Panc1 (cell line): ENCODE results near the gene FGGY. TPM values are rescaled to one million over a fixed set of nuclear protein-coding genes. Genes with fewer than 3 reads are reported as not detected.
"Not testable (repeated sequence)": the region's sequence is repeated elsewhere in the genome, so short reads cannot be mapped to it uniquely, and the experiment has no call there.

ENCODE experiments used
- ATAC-seq: fragments of 200-7000 bp; cut with Tn5 transposase; 2 replicates; pipeline ENCODE4 v1.9.1; 2020; ENCODE audit warnings: mild to moderate bottlenecking, moderate library complexity
- BruUV-seq: library from RNA; stranded (reverse); fragments of 400-500 nt; replicated peaks from 2 replicates; lab custom pipeline; 2021; lab: Mats Ljungman, UMichigan
- CTCF ChIA-PET: fragments of 300-600 bp; sonication (Branson Sonifier 250); formaldehyde crosslinking; loops from one replicate; lab custom pipeline; 2022; ENCODE audit warnings: antibody characterized with exemption; lab: Charles Lee
- POLR2A ChIA-PET: fragments of 300-600 bp; sonication (Branson Sonifier 250); formaldehyde crosslinking; loops from one replicate; lab custom pipeline; 2022; ENCODE audit warnings: antibody characterized with exemption; lab: Charles Lee
- DNase-seq: peaks from one replicate; pipeline ENCODE4 v3.0.0-alpha.2; 2010; ENCODE audit warnings: low read depth, low spot score
- H3K27ac ChIP-seq: 2 replicates; pipeline ENCODE4 v1.5.1; 2011; ENCODE audit warnings: mild to moderate bottlenecking, low read length, inconsistent platforms
- H3K27me3 ChIP-seq: fragments of 200-500 bp; sonication (Bioruptor generic); 2 replicates; pipeline ENCODE4 v1.6.0; 2014; ENCODE audit warnings: low read length, inconsistent platforms; ENCODE audit not compliant: control insufficient read depth, insufficient read depth
- H3K36me3 ChIP-seq: fragments of 200-500 bp; sonication (Bioruptor generic); 2 replicates; pipeline ENCODE4 v1.5.1; 2014; ENCODE audit warnings: inconsistent platforms, mild to moderate bottlenecking, low read length, moderate library complexity; ENCODE audit not compliant: control insufficient read depth, insufficient read depth
- H3K4me1 ChIP-seq: 2 replicates; pipeline ENCODE4 v1.5.1; 2011; ENCODE audit warnings: inconsistent platforms, mild to moderate bottlenecking, low read length, moderate library complexity; ENCODE audit not compliant: control insufficient read depth, insufficient read depth
- H3K4me3 ChIP-seq, 2 experiments: 2 replicates each; pipeline ENCODE4 v1.5.1; 2011 to 2012; ENCODE audit warnings: low read depth in 2 of 2, low read length in 2 of 2, mild to moderate bottlenecking in 2 of 2, inconsistent platforms in 1 of 2, moderate library complexity in 1 of 2
- H3K9me3 ChIP-seq: fragments of 200-500 bp; sonication (Bioruptor generic); 2 replicates; pipeline ENCODE4 v1.5.1; 2014; ENCODE audit warnings: low read depth, mild to moderate bottlenecking, inconsistent platforms, low read length, moderate library complexity; ENCODE audit not compliant: control insufficient read depth, insufficient read depth
- CTCF ChIP-seq: fragments of 450-650 bp; IDR thresholded peaks from 2 replicates; pipeline ENCODE4 v1.5.1; 2017; ENCODE audit warnings: mild to moderate bottlenecking
- POLR2AphosphoS5 ChIP-seq: IDR thresholded peaks from 2 replicates; pipeline ENCODE4 v1.6.1; 2012; ENCODE audit warnings: mild to moderate bottlenecking, low read depth, low read length, moderate library complexity
- REST ChIP-seq, 2 experiments: IDR thresholded peaks; 2 replicates each; pipeline ENCODE4 v1.6.1; 2011 to 2012; ENCODE audit warnings: low read depth in 2 of 2, control low read depth in 1 of 2, low read length in 1 of 2, mild to moderate bottlenecking in 1 of 2, moderate library complexity in 1 of 2; ENCODE audit not compliant: insufficient read depth in 1 of 2
- SIN3A ChIP-seq: IDR thresholded peaks from 2 replicates; pipeline ENCODE4 v1.6.1; 2012; ENCODE audit warnings: low read depth, mild to moderate bottlenecking, low read length, moderate library complexity, borderline replicate concordance; ENCODE audit not compliant: insufficient read depth
- TCF7L2 ChIP-seq: IDR thresholded peaks from 2 replicates; pipeline ENCODE4 v1.6.1; 2011; ENCODE audit warnings: mild to moderate bottlenecking, low read depth, low read length, inconsistent platforms
- in situ Hi-C: cut with HindIII; loops from 2 replicates; pipeline ENCODE4 v1.10.0; 2016; ENCODE audit warnings: low sequenced_read_pairs, low pct_unique_long_range_greater_than_20kb
- intact Hi-C: fragments of 100-400 bp; cut with micrococcal nuclease; formaldehyde crosslinking; loops from one replicate; pipeline ENCODE4 v1.10.0; 2022; ENCODE audit not compliant: unreplicated experiment
- total RNA-seq: library from RNA; stranded (reverse); gene quantifications from one replicate; pipeline ENCODE4 v1.2.1, GENCODE V29; 2021; ENCODE audit not compliant: unreplicated experiment

The FGGY gene
- total RNA-seq, 1 experiment from 2014 or later, result 15.5 TPM

- H3K27ac ChIP-seq, ATAC-seq, H3K27me3 ChIP-seq, intact Hi-C loops, H3K36me3 ChIP-seq, H3K9me3 ChIP-seq, CTCF ChIA-PET, H3K4me1 ChIP-seq, in situ Hi-C loops, H3K4me3 ChIP-seq, DNase-seq, BruUV-seq: not testable (repeated sequence)
- POLR2A ChIA-PET, result interaction anchor here (0.6 kb wide), 1 partner anchor 284 kb away, joined by 5 read pairs; no protein-coding TSS in a partner anchor
Observed at GRCh38 chr1:59354239-59354638, 57.3 kb downstream of the FGGY start.

- peaks cover 3% of the 10 kb centered on the region; the same call in 1 of the 2 replicates for H3K4me1 ChIP-seq
- no peak for DNase-seq
- no peak for ATAC-seq
- intact Hi-C loops, result no loop called here
- H3K9me3 ChIP-seq, result no peaks in the 10 kb centered on the region
- TF ChIP-seq CTCF (no peak), POLR2AphosphoS5 (no peak), REST (IDR thresholded peaks at IDR 0.05; ENCODE audit: insufficient read depth in 1 of 2, low read depth in 2 of 2, low read length in 1 of 2) (no peak), TCF7L2 (no peak), SIN3A (no peak)
- BruUV-seq, result no TSS peak
- no peak overlapping the region for H3K27ac ChIP-seq
- H3K27me3 ChIP-seq, result no peaks in the 10 kb centered on the region
- H3K36me3 ChIP-seq, result no peaks in the 10 kb centered on the region
- ChIA-PET CTCF (no interaction called here), POLR2A (interaction anchor here (0.6 kb wide), 2 partner anchors 285 to 574 kb away, joined by 3 to 5 read pairs; no protein-coding TSS in a partner anchor)
- H3K4me3 ChIP-seq, result no peak overlapping the region
- in situ Hi-C loops, result no loop called here
Observed at GRCh38 chr1:59354709-59355337, 57.9 kb downstream of the FGGY start.

GRCh38 chr1:59355361-59355760 lies 58.5 kb downstream of the FGGY start:
- no peaks in the 10 kb centered on the region for H3K27me3 ChIP-seq
- TF ChIP-seq POLR2AphosphoS5 (no peak), CTCF (no peak), REST (IDR thresholded peaks at IDR 0.05; ENCODE audit: insufficient read depth in 1 of 2, low read depth in 2 of 2, low read length in 1 of 2) (no peak), SIN3A (no peak), TCF7L2 (no peak)
- ChIA-PET CTCF (no interaction called here), POLR2A (interaction anchor here (0.6 kb wide), 1 partner anchor 575 kb away, joined by 3 read pairs; no protein-coding TSS in a partner anchor)
- no peak overlapping the region for H3K4me3 ChIP-seq
- no peak for ATAC-seq
- no TSS peak for BruUV-seq
- H3K4me1 ChIP-seq, result peaks cover 3% of the 10 kb centered on the region; the same call in 1 of the 2 replicates
- no peaks in the 10 kb centered on the region for H3K36me3 ChIP-seq
- H3K27ac ChIP-seq, result no peak overlapping the region
- no peaks in the 10 kb centered on the region for H3K9me3 ChIP-seq
- in situ Hi-C loops (no loop called here), intact Hi-C loops (no loop called here)
- DNase-seq, result no peak
